H9 (cell line): Measurements from ENCODE around the gene KCNK5. TPM values are rescaled to one million over a fixed set of nuclear protein-coding genes. Genes with fewer than 3 reads are reported as not detected.

Source experiments
- DNase-seq: peaks from one replicate; pipeline ENCODE4 v3.0.0-alpha.2; 2017
- H2AFZ ChIP-seq: one replicate; pipeline ENCODE4 v1.6.1; 2013; ENCODE audit warnings: mild to moderate bottlenecking, low read length, control low read depth, moderate library complexity
- H2AK5ac ChIP-seq: 2 replicates; pipeline ENCODE4 v1.6.1; 2013; ENCODE audit warnings: low read length, control low read depth, mixed read lengths; ENCODE audit not compliant: insufficient read length
- H2BK120ac ChIP-seq: one replicate; pipeline ENCODE4 v1.6.1; 2013; ENCODE audit warnings: low read depth, mild to moderate bottlenecking, low read length, control low read depth, inconsistent platforms; ENCODE audit not compliant: poor library complexity, severe bottlenecking
- H2BK12ac ChIP-seq: 2 replicates; pipeline ENCODE4 v1.6.1; 2013; ENCODE audit warnings: low read length, control low read depth, mixed read lengths, low read depth; ENCODE audit not compliant: insufficient read length
- H2BK15ac ChIP-seq: 2 replicates; pipeline ENCODE4 v1.6.1; 2013; ENCODE audit warnings: low read depth, low read length, control low read depth
- H2BK20ac ChIP-seq: one replicate; pipeline ENCODE4 v1.6.1; 2013; ENCODE audit warnings: low read depth, mild to moderate bottlenecking, low read length, control low read depth, inconsistent platforms; ENCODE audit not compliant: poor library complexity, severe bottlenecking
- H2BK5ac ChIP-seq: 2 replicates; pipeline ENCODE4 v1.6.1; 2013; ENCODE audit warnings: low read length, control low read depth, mixed read lengths; ENCODE audit not compliant: insufficient read length
- H3K14ac ChIP-seq: 2 replicates; pipeline ENCODE4 v1.6.1; 2013; ENCODE audit warnings: low read length, control low read depth; ENCODE audit not compliant: insufficient read depth
- H3K18ac ChIP-seq: 2 replicates; pipeline ENCODE4 v1.6.1; 2013; ENCODE audit warnings: low read depth, mild to moderate bottlenecking, mixed read lengths, low read length, control low read depth; ENCODE audit not compliant: insufficient read length
- H3K23ac ChIP-seq: 2 replicates; pipeline ENCODE4 v1.6.1; 2013; ENCODE audit warnings: low read length, control low read depth, mixed read lengths, low read depth; ENCODE audit not compliant: insufficient read length
- H3K23me2 ChIP-seq: 2 replicates; pipeline ENCODE4 v1.6.1; 2013; ENCODE audit warnings: low read depth, mild to moderate bottlenecking, mixed read lengths, low read length, control low read depth; ENCODE audit not compliant: insufficient read length, poor library complexity, severe bottlenecking
- H3K27ac ChIP-seq: 2 replicates; pipeline ENCODE4 v1.5.1; 2013; ENCODE audit warnings: low read length, control low read depth, mixed read lengths, low read depth; ENCODE audit not compliant: insufficient read length
- H3K27me3 ChIP-seq: 2 replicates; pipeline ENCODE4 v1.6.1; 2013; ENCODE audit warnings: low read length, control low read depth, inconsistent platforms; ENCODE audit not compliant: insufficient read depth
- H3K4ac ChIP-seq: 2 replicates; pipeline ENCODE4 v1.6.1; 2013; ENCODE audit warnings: low read depth, mild to moderate bottlenecking, control low read depth, inconsistent platforms, low read length, moderate library complexity
- H3K4me1 ChIP-seq: 2 replicates; pipeline ENCODE4 v1.6.1; 2013; ENCODE audit warnings: low read length, control low read depth, inconsistent platforms; ENCODE audit not compliant: insufficient read depth
- H3K4me2 ChIP-seq: 2 replicates; pipeline ENCODE4 v1.6.1; 2013; ENCODE audit warnings: low read length, control low read depth, mixed read lengths; ENCODE audit not compliant: insufficient read length, insufficient read depth
- H3K56ac ChIP-seq: 2 replicates; pipeline ENCODE4 v1.6.1; 2013; ENCODE audit warnings: low read depth, mild to moderate bottlenecking, mixed read lengths, low read length, control low read depth; ENCODE audit not compliant: insufficient read length
- H3K79me1 ChIP-seq: 2 replicates; pipeline ENCODE4 v1.6.1; 2013; ENCODE audit warnings: low read depth, mild to moderate bottlenecking, moderate library complexity, low read length, control low read depth, inconsistent platforms; ENCODE audit not compliant: insufficient read depth, poor library complexity, severe bottlenecking
- H3K79me2 ChIP-seq: 2 replicates; pipeline ENCODE4 v1.6.1; 2013; ENCODE audit warnings: low read length, control low read depth, inconsistent platforms; ENCODE audit not compliant: insufficient read depth
- H3K9ac ChIP-seq: 2 replicates; pipeline ENCODE4 v1.6.1; 2013; ENCODE audit warnings: low read length, control low read depth, mixed read lengths; ENCODE audit not compliant: insufficient read length; ENCODE audit errors: extremely low read depth
- H3K9me3 ChIP-seq: one replicate; pipeline ENCODE4 v1.6.1; 2013; ENCODE audit warnings: low read depth, low read length, inconsistent platforms; ENCODE audit not compliant: control insufficient read depth
- H3T11ph ChIP-seq: one replicate; pipeline ENCODE4 v1.6.1; 2013; ENCODE audit warnings: mild to moderate bottlenecking, low read length, control low read depth, inconsistent platforms
- H4K20me1 ChIP-seq: one replicate; pipeline ENCODE4 v1.6.1; 2013; ENCODE audit not compliant: control insufficient read depth, insufficient read length, insufficient read depth
- H4K5ac ChIP-seq: 2 replicates; pipeline ENCODE4 v1.6.1; 2013; ENCODE audit warnings: low read depth, mild to moderate bottlenecking, mixed read lengths, low read length, control low read depth; ENCODE audit not compliant: insufficient read length
- H4K8ac ChIP-seq: replicated peaks from 2 replicates; pipeline ENCODE4 v1.6.1; 2013; ENCODE audit warnings: low read length, control low read depth, mixed read lengths, low read depth; ENCODE audit not compliant: insufficient read length
- H4K91ac ChIP-seq: 2 replicates; pipeline ENCODE4 v1.6.1; 2013; ENCODE audit warnings: low read depth, mild to moderate bottlenecking, moderate library complexity, mixed read lengths, low read length, control low read depth; ENCODE audit not compliant: insufficient read length
- H3K27ac Mint-ChIP-seq, 3 experiments: 2 replicates in 2 of 3; 3 replicates in 1 of 3; pipeline ENCODE4 v1.8.0; 2020 to 2021; ENCODE audit warnings: mixed read lengths in 3 of 3, mild to moderate bottlenecking in 1 of 3, moderate library complexity in 1 of 3
- H3K27me3 Mint-ChIP-seq: 2 replicates; pipeline ENCODE4 v1.8.0; 2021; ENCODE audit warnings: low read depth, mild to moderate bottlenecking, moderate library complexity, mixed read lengths
- H3K36me3 Mint-ChIP-seq, 3 experiments: 2 replicates in 2 of 3; 3 replicates in 1 of 3; pipeline ENCODE4 v1.8.0; 2020 to 2021; ENCODE audit warnings: low read depth in 3 of 3, mixed read lengths in 3 of 3; ENCODE audit not compliant: insufficient read depth in 1 of 3
- H3K4me1 Mint-ChIP-seq, 2 experiments: 2 replicates each; pipeline ENCODE4 v1.8.0; 2020; ENCODE audit warnings: mixed read lengths in 2 of 2
- H3K4me3 Mint-ChIP-seq, 2 experiments: 2 replicates in 1 of 2; 3 replicates in 1 of 2; pipeline ENCODE4 v1.8.0; 2020 to 2021; ENCODE audit warnings: mild to moderate bottlenecking in 2 of 2, mixed read lengths in 2 of 2, moderate library complexity in 1 of 2
- H3K9me3 Mint-ChIP-seq, 2 experiments: 2 replicates in 1 of 2; 3 replicates in 1 of 2; pipeline ENCODE4 v1.8.0; 2020; ENCODE audit warnings: mild to moderate bottlenecking in 2 of 2, mixed read lengths in 2 of 2, moderate library complexity in 1 of 2
- WGBS: extraction: QIAGEN DNeasy Blood & Tissue Kit; methylation state at CpG from one replicate; pipeline ENCODE4 v1.1.7; 2013; ENCODE audit warnings: missing lambda C conversion rate, low lambda C conversion rate, mixed read lengths; ENCODE audit not compliant: insufficient read length; ENCODE audit errors: extremely low coverage; 5-methylcytosine and 5-hydroxymethylcytosine counted together
- total RNA-seq: library from RNA; stranded (reverse); gene quantifications from 2 replicates; pipeline ENCODE4 v1.2.1, GENCODE V29; 2021
- TF ChIP-seq, protein P1 (sequence below): fragments of 200-600 bp; sonication (generic); conservative IDR thresholded peaks from 3 replicates; pipeline ENCODE4 v1.8.0; 2021; ENCODE audit warnings: antibody characterized with exemption, mild to moderate bottlenecking

The KCNK5 gene
- total RNA-seq, 1 experiment from 2014 or later, result 30.0 TPM

DNA sequence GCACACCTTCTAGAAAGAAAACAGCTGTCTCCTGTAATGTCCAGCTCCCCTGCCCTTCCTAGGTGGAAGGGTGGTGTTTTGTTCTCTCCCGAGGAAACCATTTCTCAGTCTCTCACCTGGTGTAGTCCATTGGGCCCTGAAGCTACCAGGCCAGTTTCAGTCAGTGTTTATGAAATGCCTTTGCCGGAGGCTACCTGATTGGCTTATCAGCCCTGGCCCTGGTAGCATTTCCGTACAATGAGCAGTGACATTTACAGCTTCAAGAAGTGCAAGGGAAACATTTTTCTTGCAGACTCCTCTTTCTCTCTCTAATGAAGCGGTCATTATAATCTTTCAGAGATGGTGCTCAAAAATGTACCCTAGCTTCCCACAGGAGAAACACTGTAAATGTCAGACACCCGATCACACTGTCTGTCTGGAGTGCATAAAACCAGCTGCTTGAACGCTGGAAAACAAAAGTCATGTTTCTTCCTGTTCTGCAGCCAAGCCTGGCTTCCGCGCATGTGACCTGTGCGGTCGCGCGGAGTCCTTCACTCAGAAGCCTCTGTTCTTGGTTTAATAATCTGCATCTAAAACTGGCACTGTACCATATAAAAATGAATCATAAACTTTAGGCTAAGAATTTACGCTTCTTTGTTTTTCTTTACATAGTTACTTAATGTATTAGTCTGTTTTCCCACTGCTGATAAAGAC is 85.9 kb downstream of the KCNK5 start:
- no peaks in the 10 kb centered on the region for H3K79me2 ChIP-seq
- no peaks in the 10 kb centered on the region for H3K23me2 ChIP-seq
- no peak overlapping the region for H3T11ph ChIP-seq
- H3K18ac ChIP-seq, result no peak overlapping the region
- H4K91ac ChIP-seq, result no peak overlapping the region
- no CpG with 5 or more reads among the region's 13 CpGs for WGBS
- H4K5ac ChIP-seq, result no peak overlapping the region
- H2BK12ac ChIP-seq, result no peak overlapping the region
- H3K9ac ChIP-seq, result no peak overlapping the region
- no peak overlapping the region for H3K56ac ChIP-seq
- no peak overlapping the region for H3K4me2 ChIP-seq
- no peaks in the 10 kb centered on the region for H3K4me1 ChIP-seq
- H4K8ac ChIP-seq, result no peak overlapping the region
- H2BK20ac ChIP-seq, result no peak overlapping the region
- no peak overlapping the region for H3K4ac ChIP-seq
- H3K4me3 Mint-ChIP-seq, result no peak overlapping the region
- H2BK15ac ChIP-seq, result no peak overlapping the region
- H3K79me1 ChIP-seq, result no peaks in the 10 kb centered on the region
- no peak overlapping the region for H2BK120ac ChIP-seq
- no peaks in the 10 kb centered on the region for H3K27me3 ChIP-seq
- no peak overlapping the region for H3K27ac ChIP-seq
- H2AFZ ChIP-seq, result no peak overlapping the region
- no peak overlapping the region for H2AK5ac ChIP-seq
- no peak overlapping the region for H3K23ac ChIP-seq
- H3K27me3 Mint-ChIP-seq, result peaks cover 9% of the 10 kb centered on the region
- no peaks in the 10 kb centered on the region for H3K9me3 Mint-ChIP-seq
- H3K9me3 ChIP-seq, result no peaks in the 10 kb centered on the region
- no peak overlapping the region for H2BK5ac ChIP-seq
- no peak for DNase-seq
- H3K27ac Mint-ChIP-seq, result peak overlapping the region in 1 of 3 experiments; percentile 36; a peak in 1 of 7 replicates
- no peak overlapping the region for H3K14ac ChIP-seq
- H3K36me3 Mint-ChIP-seq, result no peaks in the 10 kb centered on the region
- TF ChIP-seq, protein P1, sequence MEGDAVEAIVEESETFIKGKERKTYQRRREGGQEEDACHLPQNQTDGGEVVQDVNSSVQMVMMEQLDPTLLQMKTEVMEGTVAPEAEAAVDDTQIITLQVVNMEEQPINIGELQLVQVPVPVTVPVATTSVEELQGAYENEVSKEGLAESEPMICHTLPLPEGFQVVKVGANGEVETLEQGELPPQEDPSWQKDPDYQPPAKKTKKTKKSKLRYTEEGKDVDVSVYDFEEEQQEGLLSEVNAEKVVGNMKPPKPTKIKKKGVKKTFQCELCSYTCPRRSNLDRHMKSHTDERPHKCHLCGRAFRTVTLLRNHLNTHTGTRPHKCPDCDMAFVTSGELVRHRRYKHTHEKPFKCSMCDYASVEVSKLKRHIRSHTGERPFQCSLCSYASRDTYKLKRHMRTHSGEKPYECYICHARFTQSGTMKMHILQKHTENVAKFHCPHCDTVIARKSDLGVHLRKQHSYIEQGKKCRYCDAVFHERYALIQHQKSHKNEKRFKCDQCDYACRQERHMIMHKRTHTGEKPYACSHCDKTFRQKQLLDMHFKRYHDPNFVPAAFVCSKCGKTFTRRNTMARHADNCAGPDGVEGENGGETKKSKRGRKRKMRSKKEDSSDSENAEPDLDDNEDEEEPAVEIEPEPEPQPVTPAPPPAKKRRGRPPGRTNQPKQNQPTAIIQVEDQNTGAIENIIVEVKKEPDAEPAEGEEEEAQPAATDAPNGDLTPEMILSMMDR, result no peak
- H4K20me1 ChIP-seq, result no peaks in the 10 kb centered on the region
- H3K4me1 Mint-ChIP-seq, result peaks cover 14 to 15% of the 10 kb centered on the region in 2 experiments
